SK-MEL-5 (cell line): ENCODE results near the gene RNF182. TPM values are rescaled to one million over a fixed set of nuclear protein-coding genes. Genes with fewer than 3 reads are reported as not detected.

Source experiments
- total RNA-seq: library from RNA; depleted of rRNA; stranded (reverse); fragments of >200 nt; shearing (Covaris generic); gene quantifications from 2 replicates; pipeline ENCODE4 v1.2.3, GENCODE V29; 2014; rRNA removed

The RNF182 gene
- total RNA-seq, 1 experiment from 2014 or later: 21.2 TPM

Other genes starting within 250 kb of the RNF182 start
- gene RANBP9, start 213.1 kb upstream of the RNF182 start, total RNA-seq: 27.2 and 30.7 TPM in 2 replicates
- 45.5 and 58.2 TPM in 2 replicates for gene MCUR1, start 110.4 kb upstream of the RNF182 start, total RNA-seq
- gene CD83, start 192.8 kb downstream of the RNF182 start, total RNA-seq: 43.0 and 43.5 TPM in 2 replicates